NCI-H1105 treated with DMSO at 0.1 percent for 48 hours (cell line): ENCODE data around the gene JUND.
A peak's percentile ranks its signal among the peaks of the same experiment; 100 is the strongest.

Source experiments
- DNase-seq: peaks from one replicate; lab custom pipeline; 2025; lab: John Stamatoyannopoulos, UW

Gene JUND

DNA sequence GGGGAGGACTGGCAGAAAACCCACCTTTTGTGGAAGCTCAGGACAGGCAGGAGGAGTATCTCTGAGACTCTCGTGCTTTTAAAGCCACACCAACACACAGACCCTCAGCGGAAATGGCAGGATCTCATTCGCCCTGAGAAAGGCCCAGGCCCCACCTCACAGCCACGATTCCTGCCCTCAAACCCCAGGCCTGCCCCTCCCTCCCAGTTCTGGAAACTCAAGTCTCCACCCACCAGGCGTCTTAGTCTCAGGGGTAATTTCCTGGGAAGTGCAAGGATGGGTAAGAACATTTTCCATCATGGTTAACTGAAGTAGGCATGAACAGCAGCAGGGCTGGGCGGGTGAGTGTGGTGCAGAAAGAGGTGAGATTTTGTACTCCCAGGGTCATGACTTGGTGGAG is 47.2 kb downstream of the JUND start:
- DNase-seq, result no peak

DNA sequence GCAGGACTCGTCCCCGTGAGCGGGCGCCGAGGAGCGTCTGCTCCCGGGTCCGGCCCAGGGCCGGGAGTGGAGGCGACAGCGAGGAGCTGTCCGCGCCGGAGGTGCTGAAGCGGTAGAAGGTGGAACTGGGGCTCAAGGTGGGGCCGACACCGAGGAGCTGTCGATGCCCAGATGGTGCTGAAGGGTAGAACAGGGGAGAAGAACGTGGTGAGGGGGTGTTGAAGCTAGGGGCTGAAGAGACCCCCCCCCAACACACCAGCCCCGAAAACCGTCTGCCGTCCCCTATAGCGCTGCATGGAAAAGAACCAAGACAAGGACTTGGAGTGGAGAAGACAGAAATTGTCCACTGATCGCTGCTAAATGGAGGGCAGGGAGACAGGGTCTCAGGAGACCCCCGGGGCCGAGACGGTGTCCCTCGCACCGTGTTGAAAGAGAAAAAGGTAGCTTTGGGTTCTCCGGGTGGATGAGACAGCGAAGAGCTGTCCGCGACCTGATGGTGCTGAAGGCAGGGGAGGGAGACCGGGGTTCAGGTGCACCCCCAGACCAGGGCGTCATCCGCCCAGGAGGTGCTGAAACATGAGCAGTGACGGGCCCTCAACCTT is 48.1 kb downstream of the JUND start:
- peak; percentile 42 for DNase-seq

DNA sequence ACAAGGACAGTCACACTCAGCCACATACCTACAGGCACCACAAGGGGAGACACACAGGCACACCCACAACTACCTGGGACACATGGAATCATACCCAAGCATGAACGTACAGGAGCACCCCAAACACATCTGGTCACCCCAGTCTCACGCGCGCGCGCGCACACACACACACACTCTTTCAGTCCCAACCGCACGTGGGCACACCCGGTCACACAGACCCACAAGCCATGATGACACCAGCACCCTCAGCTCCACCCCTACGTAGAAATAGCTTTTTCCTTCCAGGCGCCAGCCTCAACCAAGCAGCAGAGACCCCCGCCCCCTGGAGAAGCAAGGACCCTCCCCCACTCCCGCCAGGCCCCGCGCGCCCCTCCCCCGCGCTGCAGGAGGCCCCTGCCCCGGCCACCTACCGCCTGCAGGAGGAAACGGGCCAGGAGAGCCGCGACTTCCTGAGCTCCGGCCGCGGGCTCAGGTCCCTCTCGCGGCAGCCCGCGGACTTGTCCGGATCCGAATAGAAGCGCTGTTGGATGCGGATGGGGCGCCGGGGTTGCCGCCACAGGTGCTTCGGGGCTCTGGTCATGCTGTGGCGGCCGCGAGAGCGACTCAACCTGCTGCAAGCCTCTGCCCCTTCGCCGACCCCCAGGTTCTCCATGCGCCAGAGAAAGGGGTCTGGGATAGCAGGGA is 48.7 kb downstream of the JUND start:
- DNase-seq, result peak; percentile 52

DNA sequence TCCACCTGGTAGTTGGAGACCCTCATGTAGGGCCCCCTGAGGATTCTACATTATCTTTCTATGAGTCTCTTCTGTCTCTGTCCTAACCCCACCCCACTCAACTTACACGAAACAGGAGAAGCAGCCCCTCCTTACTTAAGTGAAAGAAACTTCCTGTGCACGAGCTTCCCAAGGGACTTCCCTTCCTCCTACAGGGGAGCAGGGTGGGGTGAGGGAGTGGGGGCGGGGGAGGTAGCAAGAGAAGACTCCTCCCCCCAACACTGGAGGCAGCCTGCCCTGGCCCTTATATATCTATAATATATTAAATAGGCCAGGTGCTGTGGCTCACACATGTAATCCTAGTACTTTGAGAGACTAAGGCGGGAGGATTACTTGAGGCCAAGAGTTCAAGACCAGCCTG is 49.6 kb downstream of the JUND start:
- DNase-seq, result no peak

DNA sequence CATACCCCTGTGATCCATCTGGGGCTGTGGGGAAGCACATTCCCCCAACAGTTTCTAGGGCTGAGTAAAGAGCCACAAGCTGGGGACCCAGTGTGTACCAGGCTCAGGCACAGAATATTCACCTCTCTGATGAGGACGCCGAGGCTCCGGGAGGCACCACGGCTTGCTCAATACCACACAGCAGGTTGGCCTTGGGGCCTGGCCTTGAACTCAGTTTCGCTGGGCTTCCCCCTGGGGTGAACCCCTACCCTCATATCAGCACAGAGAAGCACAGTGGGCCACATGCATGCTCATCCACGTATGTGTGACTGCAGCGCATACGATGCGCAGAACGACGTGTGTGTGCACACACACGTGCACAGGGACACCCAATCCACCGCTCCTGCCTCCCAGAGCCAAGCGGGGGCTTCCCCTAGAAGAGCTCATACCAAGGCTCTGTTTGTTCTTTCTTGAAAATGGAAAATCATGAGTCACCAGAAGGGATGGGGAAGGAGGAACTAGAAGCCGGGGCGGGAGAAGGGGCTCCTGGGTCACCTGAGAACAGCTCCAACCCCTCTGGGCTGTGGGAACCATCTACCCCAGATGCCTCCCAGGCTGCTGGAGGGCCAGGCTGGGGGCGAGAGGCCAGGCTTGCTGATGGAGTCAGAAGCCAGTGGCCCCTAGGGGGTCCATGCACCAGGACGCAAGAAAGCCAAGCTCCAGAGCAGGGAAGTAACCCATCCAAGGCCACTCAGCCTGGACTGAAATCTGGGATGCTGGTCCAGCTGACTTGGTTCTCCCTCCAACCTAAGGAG is 50.3 kb downstream of the JUND start:
- no peak for DNase-seq

DNA sequence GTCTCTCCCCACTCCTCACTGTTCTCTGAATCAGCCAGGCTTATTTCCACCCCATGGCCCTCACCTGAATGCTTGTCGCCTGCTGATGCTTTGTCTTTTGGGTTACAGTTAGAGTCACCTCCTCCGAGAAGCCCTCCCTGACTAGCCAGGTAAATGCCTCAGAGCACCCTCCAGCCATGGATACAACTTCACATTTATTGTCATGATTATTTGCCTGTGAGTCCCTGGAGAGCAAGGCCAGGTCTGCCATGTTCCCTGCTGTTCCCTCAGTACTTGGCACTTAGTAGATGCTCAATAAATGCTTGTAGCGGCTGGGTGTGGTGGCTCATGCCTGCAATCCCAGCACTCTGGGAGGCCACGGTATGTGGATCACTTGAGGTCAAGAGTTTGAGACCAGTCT is 51.5 kb downstream of the JUND start:
- DNase-seq, result no peak
